SU-DHL-6 (cell line): ENCODE measurements around the gene CTNND2.

Experiments used
- H2AFZ ChIP-seq: fragments of 200-600 bp; sonication (generic); 2 replicates; pipeline ENCODE4 v1.6.1; 2014; ENCODE audit warnings: low read depth, mild to moderate bottlenecking, moderate library complexity, mixed read lengths, antibody characterized with exemption, low read length; ENCODE audit not compliant: severe bottlenecking
- H3F3A ChIP-seq: fragments of 200-600 bp; shearing (Covaris generic); 2 replicates; pipeline ENCODE4 v1.6.0; 2016; ENCODE audit warnings: antibody characterized with exemption, mild to moderate bottlenecking; ENCODE audit not compliant: insufficient read depth
- H3K27ac ChIP-seq: fragments of 200-600 bp; sonication (generic); 2 replicates; pipeline ENCODE4 v1.5.1; 2016; ENCODE audit warnings: low read depth, mild to moderate bottlenecking, low read length, moderate library complexity, mixed read lengths
- H3K27me3 ChIP-seq: fragments of 200-600 bp; sonication (generic), shearing (Covaris generic); 2 replicates; pipeline ENCODE4 v1.6.0; 2014; ENCODE audit warnings: mild to moderate bottlenecking, low read length
- H3K36me3 ChIP-seq: fragments of 200-600 bp; sonication (generic); 2 replicates; pipeline ENCODE4 v1.6.1; 2014; ENCODE audit warnings: mild to moderate bottlenecking, low read length, mixed read lengths
- H3K4me2 ChIP-seq: fragments of 300-600, 200-600 bp; shearing (Covaris generic), sonication (generic); 2 replicates; pipeline ENCODE4 v1.6.0; 2014; ENCODE audit warnings: low read length, low read depth, mild to moderate bottlenecking; ENCODE audit not compliant: poor library complexity, severe bottlenecking
- H3K4me3 ChIP-seq: fragments of 200-600 bp; sonication (generic); 2 replicates; pipeline ENCODE4 v1.5.1; 2014; ENCODE audit warnings: antibody characterized with exemption, low read length, mild to moderate bottlenecking, mixed read lengths; ENCODE audit not compliant: insufficient read depth, poor library complexity, severe bottlenecking
- H3K79me2 ChIP-seq: fragments of 200-600 bp; sonication (generic); 2 replicates; pipeline ENCODE4 v1.6.1; 2014; ENCODE audit warnings: mild to moderate bottlenecking, low read length, moderate library complexity; ENCODE audit not compliant: insufficient read depth
- H3K9ac ChIP-seq: fragments of 200-600 bp; sonication (generic); 2 replicates; pipeline ENCODE4 v1.7.0; 2014; ENCODE audit warnings: mild to moderate bottlenecking, low read length
- H3K9me2 ChIP-seq: fragments of 200-600 bp; sonication (generic); replicated peaks from 2 replicates; pipeline ENCODE4 v1.6.1; 2014; ENCODE audit warnings: low read length; ENCODE audit not compliant: insufficient read depth
- H3K9me3 ChIP-seq: fragments of 200-600 bp; sonication (generic); 2 replicates; pipeline ENCODE4 v1.6.1; 2014; ENCODE audit warnings: low read length, mixed read lengths; ENCODE audit not compliant: insufficient read depth
- H4K20me1 ChIP-seq: fragments of 200-600 bp; sonication (generic); 2 replicates; pipeline ENCODE4 v1.6.1; 2014; ENCODE audit warnings: low read depth, mild to moderate bottlenecking, antibody characterized with exemption, low read length, moderate library complexity, mixed read lengths
- CTCF ChIP-seq: fragments of 200-600 bp; sonication (generic); IDR thresholded peaks from one replicate; pipeline ENCODE4 v1.5.1; 2017; ENCODE audit warnings: antibody characterized with exemption, mild to moderate bottlenecking, low read length, moderate library complexity; ENCODE audit not compliant: insufficient read depth, poor library complexity, severe bottlenecking
- EZH2phosphoT487 ChIP-seq: fragments of 200-600 bp; sonication (generic), shearing (Covaris generic); conservative IDR thresholded peaks from 2 replicates; pipeline ENCODE4 v1.6.1; 2018; ENCODE audit warnings: mild to moderate bottlenecking, antibody characterized with exemption, low read length, moderate library complexity, mixed read lengths

The CTNND2 gene

GRCh38 chr5:11903614-11904264 is 507 bp downstream of the CTNND2 start:
- H3K4me3 ChIP-seq: no peak overlapping the region
- H3F3A ChIP-seq: no peaks in the 10 kb centered on the region
- no peak overlapping the region for H3K9ac ChIP-seq
- TF ChIP-seq CTCF: no peak
- TF ChIP-seq EZH2phosphoT487: no peak
- H3K27ac ChIP-seq: no peak overlapping the region
- H3K36me3 ChIP-seq: no peaks in the 10 kb centered on the region
- H3K4me2 ChIP-seq: no peak overlapping the region
- H4K20me1 ChIP-seq: no peaks in the 10 kb centered on the region
- H3K27me3 ChIP-seq: no peaks in the 10 kb centered on the region
- no peak overlapping the region for H2AFZ ChIP-seq
- no peaks in the 10 kb centered on the region for H3K9me3 ChIP-seq
- H3K9me2 ChIP-seq: no peaks in the 10 kb centered on the region
- no peaks in the 10 kb centered on the region for H3K79me2 ChIP-seq

- H3K9ac ChIP-seq: no peak overlapping the region
- H3K9me3 ChIP-seq: no peaks in the 10 kb centered on the region
- H3K9me2 ChIP-seq: no peaks in the 10 kb centered on the region
- no peak overlapping the region for H2AFZ ChIP-seq
- H3K27me3 ChIP-seq: no peaks in the 10 kb centered on the region
- H3K4me2 ChIP-seq: no peak overlapping the region
- no peaks in the 10 kb centered on the region for H3K36me3 ChIP-seq
- no peak overlapping the region for H3K4me3 ChIP-seq
- H4K20me1 ChIP-seq: no peaks in the 10 kb centered on the region
- TF ChIP-seq EZH2phosphoT487 (no peak), CTCF (no peak)
- H3K27ac ChIP-seq: no peak overlapping the region
- H3K79me2 ChIP-seq: no peaks in the 10 kb centered on the region
- no peaks in the 10 kb centered on the region for H3F3A ChIP-seq
Measured at GRCh38 chr5:11903121-11903613, 1.1 kb downstream of the CTNND2 start.

GRCh38 chr5:11902201-11902619 is 2.0 kb downstream of the CTNND2 start:
- no peaks in the 10 kb centered on the region for H3K79me2 ChIP-seq
- TF ChIP-seq CTCF (no peak), EZH2phosphoT487 (no peak)
- no peaks in the 10 kb centered on the region for H3F3A ChIP-seq
- H3K9ac ChIP-seq: no peak overlapping the region
- no peak overlapping the region for H3K4me2 ChIP-seq
- no peaks in the 10 kb centered on the region for H3K9me2 ChIP-seq
- no peak overlapping the region for H3K27ac ChIP-seq
- H3K4me3 ChIP-seq: no peak overlapping the region
- H3K36me3 ChIP-seq: no peaks in the 10 kb centered on the region
- H4K20me1 ChIP-seq: no peaks in the 10 kb centered on the region
- H2AFZ ChIP-seq: no peak overlapping the region
- no peaks in the 10 kb centered on the region for H3K27me3 ChIP-seq
- peaks cover under 1% of the 10 kb centered on the region; the same call in 1 of the 2 replicates for H3K9me3 ChIP-seq
